Prostate gland (tissue), 2 donors: Measurements from ENCODE around the gene PDHB.

Source experiments
- CTCF ChIP-seq, 4 experiments: fragments of 200-600 bp in 2 of 4; fragments of 450-650 bp in 2 of 4; sonication (generic) in 2 of 4; IDR thresholded peaks; 1 replicate in 3 of 4; 2 replicates in 1 of 4; pipeline ENCODE4 v1.5.1; 2016 to 2019; ENCODE audit warnings: antibody characterized with exemption in 4 of 4, mild to moderate bottlenecking in 2 of 4, moderate library complexity in 2 of 4
- POLR2A ChIP-seq: fragments of 450-650 bp; IDR thresholded peaks from one replicate; pipeline ENCODE4 v1.6.1; 2016; ENCODE audit warnings: antibody characterized with exemption, mild to moderate bottlenecking

- TF ChIP-seq POLR2A (no peak), CTCF (IDR thresholded peaks at IDR 0.05) (no peak)
Measured at GRCh38 chr3:58411851-58412830, 21.5 kb downstream of the PDHB start.
